ENCODE data around the gene STOX1.
A peak's percentile ranks its signal among the peaks of the same experiment; 100 is the strongest.
"Not testable (repeated sequence)": the region's sequence is repeated elsewhere in the genome, so short reads cannot be mapped to it uniquely, and the experiment has no call there.

STOX1 gene

DNA sequence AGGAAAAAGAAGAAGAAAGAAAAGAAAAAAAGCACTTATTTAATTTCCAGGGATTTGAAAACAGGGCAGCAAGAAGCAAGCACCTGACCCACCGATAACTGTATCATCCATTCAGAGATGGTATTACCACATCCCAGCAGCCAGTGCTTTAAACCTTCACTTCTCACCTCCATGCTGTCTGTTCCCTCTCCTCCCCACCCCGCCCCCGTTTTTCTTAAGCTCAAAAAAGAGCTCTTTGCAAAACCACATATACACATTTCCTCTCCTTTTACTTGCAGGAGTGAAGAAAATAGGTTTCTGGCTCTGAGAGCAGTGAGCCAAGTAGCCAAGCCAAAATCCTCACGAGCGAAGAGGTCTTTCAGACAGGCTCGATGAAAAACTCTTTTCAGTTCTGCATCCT is 2.2 kb downstream of the STOX1 start:
- FAIRE-seq, result no peak

GRCh38 chr10:68829952-68830351 is 2.6 kb downstream of the STOX1 start:
- no peak for FAIRE-seq

- FAIRE-seq, result no peak
Observed at GRCh38 chr10:68831961-68832455, 4.7 kb downstream of the STOX1 start.

GRCh38 chr10:68832601-68833000 is 5.3 kb downstream of the STOX1 start:
- FAIRE-seq, result no peak

DNA sequence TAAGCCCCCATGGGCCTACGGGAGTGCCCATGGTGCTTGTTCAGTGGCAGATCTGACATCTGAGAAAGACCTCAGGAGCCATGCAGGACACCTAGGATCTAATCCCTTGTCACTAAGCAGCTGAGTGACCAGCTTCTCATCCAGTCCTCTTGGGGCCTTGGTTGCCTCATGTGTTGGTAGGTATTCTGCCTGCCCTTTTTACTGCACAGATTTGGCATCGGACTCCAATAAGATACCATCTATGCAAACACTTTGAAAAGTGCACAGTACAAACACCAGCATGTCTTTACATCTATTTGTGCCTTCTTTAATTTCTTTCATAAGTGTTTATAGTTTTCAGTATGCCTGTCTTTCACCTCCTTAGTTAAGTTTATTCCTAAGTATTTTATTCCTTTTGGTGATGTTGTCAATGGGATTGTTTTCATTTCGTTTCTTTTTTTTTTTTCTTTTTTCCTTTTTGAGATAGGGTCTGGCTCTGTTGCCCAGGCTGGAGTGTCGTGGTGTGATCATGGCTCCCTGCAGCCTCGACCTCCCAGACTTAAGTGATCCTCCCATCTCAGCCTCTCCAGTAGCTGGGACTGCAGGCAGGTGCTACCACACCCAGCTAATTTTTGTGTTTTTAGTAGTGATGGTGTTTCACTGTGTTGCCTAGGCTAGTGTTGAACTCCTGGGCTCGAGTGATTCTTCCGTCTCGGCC is 10.4 kb downstream of the STOX1 start:
- no peak for FAIRE-seq

- not testable (repeated sequence) for FAIRE-seq
Observed at GRCh38 chr10:68840650-68841049, 13.3 kb downstream of the STOX1 start.

DNA sequence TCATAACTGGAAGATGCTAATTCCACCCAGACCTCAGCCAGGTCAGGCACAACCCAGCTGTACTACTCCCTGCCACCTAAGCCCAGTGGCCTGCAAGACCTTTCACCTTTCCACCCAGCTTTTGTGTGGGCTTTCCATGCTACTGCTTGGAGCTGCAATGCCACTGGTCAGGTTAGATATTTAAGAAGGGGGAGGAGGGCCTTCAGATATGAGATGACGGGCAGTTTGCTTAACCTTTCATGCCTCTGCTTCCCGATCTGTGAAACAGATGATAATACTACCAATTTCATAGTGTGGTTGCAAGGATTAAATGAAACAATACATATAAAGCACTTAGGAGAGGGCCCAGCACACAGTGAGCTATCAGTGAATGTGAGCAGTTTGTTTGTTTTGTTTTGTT is 20.9 kb downstream of the STOX1 start:
- no peak for FAIRE-seq

DNA sequence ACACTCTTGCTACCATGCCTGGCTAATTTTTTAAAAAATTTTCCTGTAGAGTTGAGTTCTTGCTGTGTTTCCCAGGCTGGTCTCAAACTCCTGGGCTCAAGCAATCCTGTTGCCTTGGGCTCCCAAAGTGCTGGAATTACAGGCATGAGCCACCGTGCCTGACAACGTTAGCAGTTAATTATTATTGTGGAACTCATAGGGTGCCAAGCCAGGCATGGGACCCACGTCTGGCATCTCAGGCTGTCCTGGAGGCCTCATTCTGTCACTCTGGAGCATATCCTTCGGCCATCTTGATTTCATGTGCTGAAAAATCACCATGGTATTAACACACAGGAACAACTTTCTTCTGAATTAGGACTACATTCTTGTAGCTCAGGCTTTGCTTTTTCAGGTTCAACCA is 21.5 kb downstream of the STOX1 start:
- no peak for FAIRE-seq

DNA sequence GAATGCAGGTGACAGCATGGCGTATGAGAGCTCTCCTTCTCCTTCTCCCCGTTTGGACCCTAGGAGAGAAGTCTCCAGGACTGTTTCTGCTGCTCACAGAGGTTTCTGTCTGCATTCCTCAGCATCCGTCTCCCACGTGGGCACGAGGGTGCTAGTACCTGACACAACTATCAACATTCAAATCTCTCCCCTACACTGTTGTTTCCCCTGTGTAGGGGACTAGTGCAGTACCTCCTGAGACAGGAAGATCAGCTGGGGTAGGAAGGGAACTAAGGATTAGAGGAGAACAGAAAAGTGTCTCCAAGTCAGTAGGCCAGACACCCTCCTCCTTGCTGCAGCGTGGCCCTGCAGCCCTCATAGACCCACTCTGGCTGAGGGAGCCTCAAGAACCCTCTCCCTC is 29.0 kb downstream of the STOX1 start:
- FAIRE-seq, result no peak

GRCh38 chr10:68857005-68857404 is 29.7 kb downstream of the STOX1 start:
- FAIRE-seq, result no peak

DNA sequence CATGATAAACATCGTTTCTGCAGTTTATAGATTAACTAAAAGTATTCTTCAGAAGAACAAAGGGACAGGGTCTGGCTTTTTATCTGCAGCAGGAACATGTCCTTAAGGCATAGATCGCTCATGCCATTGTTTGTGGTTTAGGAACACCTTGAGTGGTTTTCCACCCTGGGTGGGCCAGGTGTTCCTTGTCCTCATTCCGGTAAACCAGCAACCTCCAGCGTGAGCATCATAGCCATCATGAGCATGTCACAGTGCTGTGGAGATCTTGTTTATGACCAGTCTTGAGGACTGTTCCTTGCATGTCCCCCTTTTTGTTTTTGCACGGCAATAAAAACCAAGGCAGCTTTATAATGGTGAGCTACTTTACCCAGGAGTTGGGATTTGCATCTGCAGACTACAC is 33.9 kb downstream of the STOX1 start:
- FAIRE-seq, result no peak

DNA sequence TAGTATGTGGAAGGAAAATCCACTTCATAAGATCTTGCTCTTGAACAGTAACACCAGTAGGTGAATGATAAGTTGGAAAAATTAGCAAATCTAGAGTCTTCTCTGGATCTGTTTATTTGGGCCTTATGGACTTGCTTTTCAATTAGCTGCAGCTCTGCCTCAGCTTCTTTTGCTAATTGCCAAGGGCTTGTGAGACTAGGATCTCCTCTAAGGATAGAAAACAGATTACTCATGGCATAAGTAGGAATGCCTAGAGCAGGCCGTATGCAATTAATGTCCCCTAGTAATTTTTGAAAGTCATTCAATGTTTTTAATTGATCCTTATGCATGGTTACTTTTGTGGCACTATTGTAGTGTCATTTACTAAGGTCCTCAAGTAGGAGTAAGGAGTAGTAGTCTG is 37.3 kb downstream of the STOX1 start:
- FAIRE-seq, result no peak

GRCh38 chr10:68868173-68868572 is 40.8 kb downstream of the STOX1 start:
- not testable (repeated sequence) for FAIRE-seq

GRCh38 chr10:68869623-68870022 is 42.3 kb downstream of the STOX1 start:
- FAIRE-seq, result no peak

DNA sequence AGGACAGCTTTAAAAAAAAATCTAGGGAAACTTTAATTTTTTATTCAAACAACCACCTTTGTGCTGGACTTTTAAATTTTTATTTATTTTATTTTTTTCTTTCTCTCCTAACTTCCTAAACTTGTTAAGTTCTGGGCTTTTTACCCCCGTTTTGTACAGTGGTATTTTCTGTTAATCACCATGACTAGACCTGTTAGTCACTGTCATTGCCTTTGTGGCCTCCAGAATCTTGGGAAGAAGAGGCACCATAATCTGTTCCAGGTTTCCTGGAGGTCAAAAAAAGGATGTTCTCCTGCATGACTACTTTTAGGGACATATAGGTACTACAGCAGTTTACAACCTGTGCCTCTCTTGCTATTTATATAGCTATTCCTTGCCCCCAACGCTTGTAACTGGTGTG is 42.7 kb downstream of the STOX1 start:
- no peak for FAIRE-seq

- no peak for FAIRE-seq
Observed at GRCh38 chr10:68870545-68871104, 43.3 kb downstream of the STOX1 start.

GRCh38 chr10:68871105-68871711 is 43.9 kb downstream of the STOX1 start:
- no peak for FAIRE-seq

DNA sequence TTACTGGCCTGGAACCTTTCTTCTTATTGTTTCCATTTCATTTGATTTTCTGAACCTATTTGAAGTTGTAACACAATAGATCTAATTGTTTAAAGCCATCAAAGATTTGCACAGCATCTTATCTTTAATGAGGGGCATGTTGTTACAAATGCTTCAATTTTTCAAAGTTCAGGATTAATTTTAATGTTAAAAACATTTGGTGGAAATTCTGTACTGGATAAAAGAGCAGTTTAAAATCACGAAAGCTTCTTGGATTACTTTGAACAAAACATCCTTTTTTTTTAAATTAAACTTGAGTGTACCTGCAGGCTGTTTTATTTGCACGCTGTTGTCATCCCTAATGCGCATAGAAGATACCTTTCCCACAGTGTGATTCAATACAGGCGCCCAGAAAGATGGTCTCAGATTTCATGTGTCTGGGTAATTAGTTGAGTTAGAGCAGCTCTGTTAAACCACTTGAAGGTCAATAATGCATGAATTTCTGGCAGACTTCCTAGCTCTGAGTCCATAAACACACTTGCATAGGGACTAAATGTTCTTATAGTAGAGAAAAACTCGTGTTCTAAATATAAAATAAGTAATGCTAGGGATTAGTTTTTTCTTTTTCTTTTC is 44.5 kb downstream of the STOX1 start:
- FAIRE-seq, result peak; percentile 100

- no peak for FAIRE-seq
Observed at GRCh38 chr10:68876246-68877138, 49.2 kb downstream of the STOX1 start.

- FAIRE-seq, result no peak
Observed at GRCh38 chr10:68877482-68878110, 50.3 kb downstream of the STOX1 start.

DNA sequence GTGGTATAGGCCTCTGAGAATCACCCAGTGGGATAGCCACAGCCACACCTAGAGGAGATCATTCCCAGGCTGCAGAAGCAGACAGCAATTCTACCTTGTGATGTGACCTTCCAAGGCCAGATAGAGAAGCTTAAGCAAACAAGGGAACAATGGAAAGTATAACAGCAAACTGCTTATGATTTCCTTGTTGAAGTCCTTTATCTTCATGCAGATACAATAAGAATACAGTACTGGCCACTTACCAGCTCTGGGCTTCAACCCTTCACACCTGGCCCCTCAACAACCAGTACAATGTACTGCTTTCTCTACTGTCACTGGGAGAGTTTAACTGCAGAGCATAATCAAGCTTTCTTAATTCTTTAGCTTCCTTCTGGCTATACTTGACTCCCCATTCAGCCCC is 51.2 kb downstream of the STOX1 start:
- FAIRE-seq, result no peak

- FAIRE-seq, result no peak
Observed at GRCh38 chr10:68879628-68880027, 52.3 kb downstream of the STOX1 start.
